K562 (cell line): ENCODE results near the gene GFRA3.

ENCODE experiments used
- CHD1 ChIP-seq: fragments of 200-600 bp; sonication (generic); IDR thresholded peaks from one replicate; pipeline ENCODE4 v1.6.1; 2012; ENCODE audit warnings: mild to moderate bottlenecking, moderate library complexity, low read length, inconsistent platforms
- COPS2 ChIP-seq: fragments of 450-650 bp; conservative IDR thresholded peaks from 2 replicates; pipeline ENCODE4 v1.6.1; 2016; ENCODE audit warnings: mild to moderate bottlenecking, moderate library complexity
- MYC ChIP-seq, 2 experiments: fragments of 250-450 bp in 1 of 2; sonication (Bioruptor Pico) in 1 of 2; IDR thresholded peaks; 2 replicates each; pipeline versions ENCODE4 v1.5.1 to v1.6.1; 2012 to 2021; ENCODE audit warnings: low read depth in 2 of 2, borderline replicate concordance in 1 of 2, improper control_type of control experiment in 1 of 2, low read length in 1 of 2, mild to moderate bottlenecking in 1 of 2, moderate library complexity in 1 of 2
- NFIC ChIP-seq: fragments of 450-650 bp; IDR thresholded peaks from 2 replicates; pipeline ENCODE4 v1.6.1; 2017; ENCODE audit warnings: mild to moderate bottlenecking, inconsistent platforms
- RAD21 ChIP-seq, 2 experiments: fragments of 250-450 bp in 1 of 2; fragments of 450-650 bp in 1 of 2; sonication (Bioruptor Pico) in 1 of 2; formaldehyde crosslinking in 1 of 2; IDR thresholded peaks in 1 of 2; conservative IDR thresholded peaks in 1 of 2; 2 replicates each; pipeline versions ENCODE4 v1.4.0 to v1.8.0; 2020 to 2022; ENCODE audit warnings: mild to moderate bottlenecking in 2 of 2, moderate library complexity in 1 of 2
- YY1 ChIP-seq, 3 experiments: IDR thresholded peaks; 2 replicates each; pipeline ENCODE4 v1.6.1; 2011; ENCODE audit warnings: low read length in 2 of 3, mild to moderate bottlenecking in 2 of 3, moderate library complexity in 2 of 3, borderline replicate concordance in 1 of 3, control low read depth in 1 of 3, low read depth in 1 of 3; ENCODE audit not compliant: insufficient read depth in 3 of 3, insufficient replicate concordance in 2 of 3, control insufficient read depth in 1 of 3, insufficient read length in 1 of 3; ENCODE audit errors: extremely low read depth in 1 of 3
- TF ChIP-seq, protein P1 (sequence below): sonication (generic); formaldehyde crosslinking; IDR thresholded peaks from 2 replicates; pipeline ENCODE4 v1.8.1; 2023; ENCODE audit warnings: mild to moderate bottlenecking, missing genetic modification reagents
- TF ChIP-seq, protein P2 (sequence below), 3 experiments: IDR thresholded peaks in 2 of 3; conservative IDR thresholded peaks in 1 of 3; 2 replicates each; pipeline ENCODE4 v1.5.1; 2011 to 2012; ENCODE audit warnings: low read length in 3 of 3, mild to moderate bottlenecking in 3 of 3, control low read depth in 2 of 3, improper control_type of control experiment in 1 of 3, inconsistent platforms in 1 of 3, low read depth in 1 of 3, mixed read lengths in 1 of 3, moderate library complexity in 1 of 3; ENCODE audit not compliant: insufficient read depth in 2 of 3
- TF ChIP-seq, protein P3 (sequence below): sonication (generic); formaldehyde crosslinking; IDR thresholded peaks from 2 replicates; pipeline ENCODE4 v1.8.1; 2023; ENCODE audit warnings: mild to moderate bottlenecking, missing genetic modification reagents
- TF ChIP-seq, protein P4 (sequence below), 3 experiments: fragments of 200-800 bp in 1 of 3; sonication (Bioruptor generic) in 1 of 3; sonication (generic) in 1 of 3; formaldehyde crosslinking in 1 of 3; IDR thresholded peaks; 2 replicates each; pipeline versions ENCODE4 v1.6.1 to v1.8.0; 2016 to 2022; ENCODE audit warnings: mild to moderate bottlenecking in 2 of 3, missing compliant biosample characterization in 2 of 3, missing genetic modification characterization in 2 of 3, missing genetic modification reagents in 1 of 3

DNA sequence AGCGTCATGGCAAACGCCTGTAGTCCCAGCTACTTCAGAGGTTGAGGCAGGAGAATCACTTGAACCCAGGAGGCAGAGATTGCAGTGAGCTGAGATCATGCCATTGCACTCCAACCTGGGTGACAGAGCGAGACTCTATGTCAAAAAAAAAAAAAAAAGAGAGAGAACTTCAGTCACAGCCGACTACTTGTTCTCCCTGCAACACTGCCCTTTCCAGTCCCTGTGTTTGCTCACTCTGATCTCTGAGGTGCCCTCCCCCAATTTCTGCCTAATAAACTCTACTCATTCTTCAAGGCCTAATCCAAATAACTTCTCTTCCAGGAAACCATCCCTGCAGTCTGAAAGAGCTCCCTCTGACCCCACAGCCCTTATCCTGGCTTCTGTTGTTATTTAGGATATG lies 28.1 kb downstream of the GFRA3 start:
- TF ChIP-seq CHD1 (no peak), MYC (IDR thresholded peaks at IDR 0.05; ENCODE audit: low read depth, low read length) (no peak), MYC (CRISPR knock-in tag; IDR thresholded peaks at IDR 0.05; ENCODE audit: borderline replicate concordance, low read depth) (no peak), RAD21 (CRISPR knock-in tag; conservative IDR thresholded peaks at IDR 0.05 in 1 of 2, IDR thresholded peaks at IDR 0.05 in 1 of 2) (no peak), NFIC (no peak), YY1 (IDR thresholded peaks at IDR 0.05; ENCODE audit: borderline replicate concordance in 1 of 3, control insufficient read depth in 1 of 3, extremely low read depth in 1 of 3, insufficient read depth in 3 of 3, insufficient read length in 1 of 3, insufficient replicate concordance in 2 of 3, low read depth in 1 of 3, low read length in 2 of 3) (no peak), COPS2 (no peak)
- TF ChIP-seq, protein P1, sequence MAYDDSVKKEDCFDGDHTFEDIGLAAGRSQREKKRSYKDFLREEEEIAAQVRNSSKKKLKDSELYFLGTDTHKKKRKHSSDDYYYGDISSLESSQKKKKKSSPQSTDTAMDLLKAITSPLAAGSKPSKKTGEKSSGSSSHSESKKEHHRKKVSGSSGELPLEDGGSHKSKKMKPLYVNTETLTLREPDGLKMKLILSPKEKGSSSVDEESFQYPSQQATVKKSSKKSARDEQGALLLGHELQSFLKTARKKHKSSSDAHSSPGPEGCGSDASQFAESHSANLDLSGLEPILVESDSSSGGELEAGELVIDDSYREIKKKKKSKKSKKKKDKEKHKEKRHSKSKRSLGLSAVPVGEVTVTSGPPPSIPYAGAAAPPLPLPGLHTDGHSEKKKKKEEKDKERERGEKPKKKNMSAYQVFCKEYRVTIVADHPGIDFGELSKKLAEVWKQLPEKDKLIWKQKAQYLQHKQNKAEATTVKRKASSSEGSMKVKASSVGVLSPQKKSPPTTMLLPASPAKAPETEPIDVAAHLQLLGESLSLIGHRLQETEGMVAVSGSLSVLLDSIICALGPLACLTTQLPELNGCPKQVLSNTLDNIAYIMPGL (CRISPR knock-in tag): no peak
- TF ChIP-seq, protein P2, sequence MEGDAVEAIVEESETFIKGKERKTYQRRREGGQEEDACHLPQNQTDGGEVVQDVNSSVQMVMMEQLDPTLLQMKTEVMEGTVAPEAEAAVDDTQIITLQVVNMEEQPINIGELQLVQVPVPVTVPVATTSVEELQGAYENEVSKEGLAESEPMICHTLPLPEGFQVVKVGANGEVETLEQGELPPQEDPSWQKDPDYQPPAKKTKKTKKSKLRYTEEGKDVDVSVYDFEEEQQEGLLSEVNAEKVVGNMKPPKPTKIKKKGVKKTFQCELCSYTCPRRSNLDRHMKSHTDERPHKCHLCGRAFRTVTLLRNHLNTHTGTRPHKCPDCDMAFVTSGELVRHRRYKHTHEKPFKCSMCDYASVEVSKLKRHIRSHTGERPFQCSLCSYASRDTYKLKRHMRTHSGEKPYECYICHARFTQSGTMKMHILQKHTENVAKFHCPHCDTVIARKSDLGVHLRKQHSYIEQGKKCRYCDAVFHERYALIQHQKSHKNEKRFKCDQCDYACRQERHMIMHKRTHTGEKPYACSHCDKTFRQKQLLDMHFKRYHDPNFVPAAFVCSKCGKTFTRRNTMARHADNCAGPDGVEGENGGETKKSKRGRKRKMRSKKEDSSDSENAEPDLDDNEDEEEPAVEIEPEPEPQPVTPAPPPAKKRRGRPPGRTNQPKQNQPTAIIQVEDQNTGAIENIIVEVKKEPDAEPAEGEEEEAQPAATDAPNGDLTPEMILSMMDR (IDR thresholded peaks at IDR 0.05 in 2 of 3, conservative IDR thresholded peaks at IDR 0.05 in 1 of 3; ENCODE audit: insufficient read depth in 2 of 3, low read depth in 1 of 3, low read length in 3 of 3): no peak
- TF ChIP-seq, protein P3, sequence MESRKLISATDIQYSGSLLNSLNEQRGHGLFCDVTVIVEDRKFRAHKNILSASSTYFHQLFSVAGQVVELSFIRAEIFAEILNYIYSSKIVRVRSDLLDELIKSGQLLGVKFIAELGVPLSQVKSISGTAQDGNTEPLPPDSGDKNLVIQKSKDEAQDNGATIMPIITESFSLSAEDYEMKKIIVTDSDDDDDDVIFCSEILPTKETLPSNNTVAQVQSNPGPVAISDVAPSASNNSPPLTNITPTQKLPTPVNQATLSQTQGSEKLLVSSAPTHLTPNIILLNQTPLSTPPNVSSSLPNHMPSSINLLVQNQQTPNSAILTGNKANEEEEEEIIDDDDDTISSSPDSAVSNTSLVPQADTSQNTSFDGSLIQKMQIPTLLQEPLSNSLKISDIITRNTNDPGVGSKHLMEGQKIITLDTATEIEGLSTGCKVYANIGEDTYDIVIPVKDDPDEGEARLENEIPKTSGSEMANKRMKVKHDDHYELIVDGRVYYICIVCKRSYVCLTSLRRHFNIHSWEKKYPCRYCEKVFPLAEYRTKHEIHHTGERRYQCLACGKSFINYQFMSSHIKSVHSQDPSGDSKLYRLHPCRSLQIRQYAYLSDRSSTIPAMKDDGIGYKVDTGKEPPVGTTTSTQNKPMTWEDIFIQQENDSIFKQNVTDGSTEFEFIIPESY: no peak
- TF ChIP-seq, protein P4, sequence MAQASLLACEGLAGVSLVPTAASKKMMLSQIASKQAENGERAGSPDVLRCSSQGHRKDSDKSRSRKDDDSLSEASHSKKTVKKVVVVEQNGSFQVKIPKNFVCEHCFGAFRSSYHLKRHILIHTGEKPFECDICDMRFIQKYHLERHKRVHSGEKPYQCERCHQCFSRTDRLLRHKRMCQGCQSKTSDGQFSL (CRISPR knock-in tag; IDR thresholded peaks at IDR 0.05): no peak
- TF ChIP-seq, protein P4 (tag; IDR thresholded peaks at IDR 0.05): no peak
